ENCODE data around the gene DHRS13. TPM values are rescaled to one million over a fixed set of nuclear protein-coding genes. Genes with fewer than 3 reads are reported as not detected.
A peak's percentile ranks its signal among the peaks of the same experiment; 100 is the strongest.

Gene DHRS13
- 10 to 100 TPM; 10.6 to 16.2 (median 13.3) TPM for total RNA-seq

GRCh38 chr17:28902819-28903545 lies at the start of gene DHRS13:
DHRS13 (minus strand) TSS chr17:28903079; CDS start chr17:28902944, 135 bp downstream.
- Histone ChIP-seq H3K9me3 (no peaks in the 10 kb centered on the region), H3K36me3 (peaks cover 10 to 22% of the 10 kb centered on the region in 2 donors), H3K4me3 (replicated peaks in 1 of 3) (peak within 1 kb of the TSS; percentile 21 to 63 (median 58)), H3K27ac (peak within 1 kb of the TSS; percentile 10 to 73 (median 52)), H3K27me3 (no peaks in the 10 kb centered on the region), H3K4me1 (peaks cover 7 to 25% of the 10 kb centered on the region in 2 donors)
- intact Hi-C loops (cut with DNase I), result no loop called here
- TF ChIP-seq CTCF (IDR thresholded peaks at IDR 0.05), result peak; percentile 54 to 95 (median 93)
- TF ChIP-seq POLR2A (IDR thresholded peaks at IDR 0.05), result peak in 1 of 2 donors; percentile 29
- WGBS, 2 donors, result 1% methylated on average over 10 to 22 of the region's 55 CpGs
- peak; percentile 89 to 90 for DNase-seq

- H3K27ac ChIP-seq, result peak overlapping the region; percentile 94 to 99 (median 99)
Observed at GRCh38 chr17:28951991-28952975, 49.4 kb upstream of the DHRS13 start.

GRCh38 chr17:28951428-28951990 lies 48.6 kb upstream of the DHRS13 start, which contains the start of gene PHF12:
PHF12 (minus strand) TSS chr17:28951518; CDS start chr17:28950960, 558 bp downstream.
- peak within 1 kb of the TSS; percentile 56 to 90 (median 71) for H3K4me3 ChIP-seq (replicated peaks in 1 of 3)
- DNase-seq, result peak; percentile 100
- H3K9me3 ChIP-seq, result no peaks in the 10 kb centered on the region
- WGBS, 2 donors, result 1 to 8% methylated on average over 8 to 28 of the region's 51 CpGs
- H3K4me1 ChIP-seq, result peaks cover 16 to 32% of the 10 kb centered on the region in 2 donors
- H3K36me3 ChIP-seq, result no peaks in the 10 kb centered on the region
- no peaks in the 10 kb centered on the region for H3K27me3 ChIP-seq
- peak within 1 kb of the TSS; percentile 94 to 99 (median 99) for H3K27ac ChIP-seq
- intact Hi-C loops (cut with DNase I), result loop anchor here (5.0 to 10.0 kb wide), 2 partner anchors 224 to 617 kb away; partner anchors contain the start of genes IFT20, NEK8, TLCD1 and TNFAIP1
- no peak for TF ChIP-seq CTCF (IDR thresholded peaks at IDR 0.05)
- TF ChIP-seq POLR2A (IDR thresholded peaks at IDR 0.05), result peak in 1 of 2 donors; percentile 81

More at GRCh38 chr17:28951991-28952975, 49.4 kb upstream of the DHRS13 start:
- Histone ChIP-seq H3K4me3 (replicated peaks in 1 of 3) (peak overlapping the region in 2 of 3 donors; percentile 57 to 59), H3K4me1 (peaks cover 10 to 24% of the 10 kb centered on the region in 2 donors), H3K9me3 (no peaks in the 10 kb centered on the region), H3K36me3 (no peaks in the 10 kb centered on the region), H3K27me3 (no peaks in the 10 kb centered on the region)
- peak; percentile 19 to 59 for TF ChIP-seq POLR2A (IDR thresholded peaks at IDR 0.05)
- peak in 2 of 6 experiments; percentile 10 to 15 for TF ChIP-seq CTCF (IDR thresholded peaks at IDR 0.05)
- DNase-seq, result peak; percentile 98
- 5 to 6% methylated on average over 31 to 36 of the region's 36 CpGs for WGBS, 2 donors
- intact Hi-C loops (cut with DNase I), result loop anchor here (5.0 to 10.0 kb wide), 2 partner anchors 225 to 617 kb away; partner anchors contain the start of genes IFT20, NEK8, TLCD1 and TNFAIP1

GRCh38 chr17:28950752-28951427 lies 48.0 kb upstream of the DHRS13 start:
- intact Hi-C loops (cut with DNase I), result loop anchor here (5.0 to 10.0 kb wide), 2 partner anchors 224 to 616 kb away; partner anchors contain the start of genes IFT20, NEK8, TLCD1 and TNFAIP1
- WGBS, 2 donors, result 0 to 1% methylated on average over 5 to 17 of the region's 51 CpGs
- H3K4me1 ChIP-seq, result peaks cover 19 to 38% of the 10 kb centered on the region in 2 donors
- no peaks in the 10 kb centered on the region for H3K27me3 ChIP-seq
- no peaks in the 10 kb centered on the region for H3K9me3 ChIP-seq
- TF ChIP-seq POLR2A (IDR thresholded peaks at IDR 0.05) (no peak), CTCF (IDR thresholded peaks at IDR 0.05) (no peak)
- peak overlapping the region; percentile 56 to 90 (median 71) for H3K4me3 ChIP-seq (replicated peaks in 1 of 3)
- H3K27ac ChIP-seq, result peak overlapping the region; percentile 87 to 95 (median 89)
- DNase-seq, result no peak
- no peaks in the 10 kb centered on the region for H3K36me3 ChIP-seq
